MM.1S (cell line): Measurements from ENCODE around the gene ZNF763.

Experiments
- DNase-seq: peaks from one replicate; pipeline ENCODE4 v3.0.0-alpha.2; 2015
- H2AFZ ChIP-seq: fragments of 300-600 bp; sonication (generic); 2 replicates; pipeline ENCODE4 v1.6.0; 2016; ENCODE audit warnings: antibody characterized with exemption, low read length
- H3F3A ChIP-seq: fragments of 300-600 bp; sonication (generic); 2 replicates; pipeline ENCODE4 v1.6.1; 2016; ENCODE audit warnings: mild to moderate bottlenecking, antibody characterized with exemption, low read length, moderate library complexity, mixed read lengths; ENCODE audit not compliant: insufficient read depth
- H3K27ac ChIP-seq: fragments of 300-600 bp; sonication (generic); 2 replicates; pipeline ENCODE4 v1.5.1; 2016; ENCODE audit warnings: mild to moderate bottlenecking, low read length
- H3K27me3 ChIP-seq: fragments of 300-600 bp; sonication (generic); replicated peaks from 2 replicates; pipeline ENCODE4 v1.6.0; 2016; ENCODE audit warnings: low read length; ENCODE audit not compliant: insufficient read depth
- H3K36me3 ChIP-seq: fragments of 300-600 bp; sonication (generic); replicated peaks from 2 replicates; pipeline ENCODE4 v1.6.1; 2016; ENCODE audit warnings: mild to moderate bottlenecking, low read length, mixed read lengths; ENCODE audit not compliant: insufficient read depth
- H3K4me1 ChIP-seq: fragments of 300-600 bp; sonication (generic); 2 replicates; pipeline ENCODE4 v1.6.1; 2016; ENCODE audit warnings: low read length, mixed read lengths
- H3K4me2 ChIP-seq: fragments of 300-600 bp; sonication (generic); 2 replicates; pipeline ENCODE4 v1.6.0; 2016; ENCODE audit warnings: low read depth, low read length
- H3K4me3 ChIP-seq: fragments of 300-600 bp; sonication (generic); 2 replicates; pipeline ENCODE4 v1.5.1; 2016; ENCODE audit warnings: low read length, mixed read lengths
- H3K79me2 ChIP-seq: fragments of 300-600 bp; sonication (generic); 2 replicates; pipeline ENCODE4 v1.6.1; 2016; ENCODE audit warnings: mixed run types, low read length, mixed read lengths
- H3K9ac ChIP-seq: fragments of 300-600 bp; sonication (generic); 2 replicates; pipeline ENCODE4 v1.6.1; 2016; ENCODE audit warnings: low read length, mixed read lengths
- H3K9me2 ChIP-seq: fragments of 300-600 bp; sonication (generic); replicated peaks from 2 replicates; pipeline ENCODE4 v1.6.1; 2016; ENCODE audit warnings: mild to moderate bottlenecking, low read length, mixed read lengths; ENCODE audit not compliant: insufficient read depth
- H3K9me3 ChIP-seq: fragments of 300-600 bp; sonication (generic); replicated peaks from 2 replicates; pipeline ENCODE4 v1.6.1; 2016; ENCODE audit warnings: mild to moderate bottlenecking, low read length, mixed read lengths; ENCODE audit not compliant: insufficient read depth
- H4K20me1 ChIP-seq: fragments of 300-600 bp; sonication (generic); 2 replicates; pipeline ENCODE4 v1.6.1; 2016; ENCODE audit warnings: mild to moderate bottlenecking, low read length, moderate library complexity, mixed read lengths; ENCODE audit not compliant: insufficient read depth
- EZH2 ChIP-seq: fragments of 300-600 bp; sonication (generic); optimal IDR thresholded peaks from 2 replicates; pipeline ENCODE3; 2017; ENCODE audit warnings: low read depth, mild to moderate bottlenecking, antibody characterized with exemption, low read length, mixed read lengths
- EZH2phosphoT487 ChIP-seq: fragments of 300-600 bp; sonication (generic); IDR thresholded peaks from 2 replicates; pipeline ENCODE4 v1.6.1; 2018; ENCODE audit warnings: antibody characterized with exemption, low read length
- TF ChIP-seq, protein P1 (sequence below): fragments of 300-600 bp; sonication (generic); IDR thresholded peaks from 2 replicates; pipeline ENCODE4 v1.5.1; 2016; ENCODE audit warnings: antibody characterized with exemption, low read length, mixed read lengths

The ZNF763 gene

DNA sequence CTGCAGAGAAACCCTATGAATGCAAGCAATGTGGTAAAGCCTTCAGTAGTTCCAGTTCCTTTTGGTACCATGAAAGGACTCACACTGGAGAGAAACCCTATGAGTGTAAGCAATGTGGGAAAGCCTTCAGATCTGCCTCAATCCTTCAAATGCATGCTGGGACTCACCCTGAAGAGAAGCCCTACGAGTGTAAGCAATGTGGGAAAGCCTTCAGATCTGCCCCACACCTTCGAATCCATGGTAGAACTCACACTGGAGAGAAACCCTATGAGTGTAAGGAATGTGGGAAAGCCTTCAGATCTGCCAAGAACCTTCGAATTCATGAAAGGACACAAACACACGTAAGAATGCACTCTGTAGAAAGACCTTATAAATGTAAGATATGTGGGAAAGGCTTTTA is 14.7 kb downstream of the ZNF763 start:
- H3K9me3 ChIP-seq = no peaks in the 10 kb centered on the region
- no peak overlapping the region for H3K27ac ChIP-seq
- no peaks in the 10 kb centered on the region for H3K36me3 ChIP-seq
- no peaks in the 10 kb centered on the region for H3K9me2 ChIP-seq
- no peak overlapping the region for H2AFZ ChIP-seq
- no peak overlapping the region for H3K4me3 ChIP-seq
- H3K27me3 ChIP-seq = no peaks in the 10 kb centered on the region
- H3K4me1 ChIP-seq = no peaks in the 10 kb centered on the region
- no peak overlapping the region for H3K9ac ChIP-seq
- H3K79me2 ChIP-seq = no peaks in the 10 kb centered on the region
- no peaks in the 10 kb centered on the region for H4K20me1 ChIP-seq
- H3K4me2 ChIP-seq = no peak overlapping the region
- DNase-seq = no peak
- no peak for TF ChIP-seq EZH2
- no peak for TF ChIP-seq EZH2phosphoT487
- TF ChIP-seq, protein P1, sequence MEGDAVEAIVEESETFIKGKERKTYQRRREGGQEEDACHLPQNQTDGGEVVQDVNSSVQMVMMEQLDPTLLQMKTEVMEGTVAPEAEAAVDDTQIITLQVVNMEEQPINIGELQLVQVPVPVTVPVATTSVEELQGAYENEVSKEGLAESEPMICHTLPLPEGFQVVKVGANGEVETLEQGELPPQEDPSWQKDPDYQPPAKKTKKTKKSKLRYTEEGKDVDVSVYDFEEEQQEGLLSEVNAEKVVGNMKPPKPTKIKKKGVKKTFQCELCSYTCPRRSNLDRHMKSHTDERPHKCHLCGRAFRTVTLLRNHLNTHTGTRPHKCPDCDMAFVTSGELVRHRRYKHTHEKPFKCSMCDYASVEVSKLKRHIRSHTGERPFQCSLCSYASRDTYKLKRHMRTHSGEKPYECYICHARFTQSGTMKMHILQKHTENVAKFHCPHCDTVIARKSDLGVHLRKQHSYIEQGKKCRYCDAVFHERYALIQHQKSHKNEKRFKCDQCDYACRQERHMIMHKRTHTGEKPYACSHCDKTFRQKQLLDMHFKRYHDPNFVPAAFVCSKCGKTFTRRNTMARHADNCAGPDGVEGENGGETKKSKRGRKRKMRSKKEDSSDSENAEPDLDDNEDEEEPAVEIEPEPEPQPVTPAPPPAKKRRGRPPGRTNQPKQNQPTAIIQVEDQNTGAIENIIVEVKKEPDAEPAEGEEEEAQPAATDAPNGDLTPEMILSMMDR = no peak
- H3F3A ChIP-seq = no peaks in the 10 kb centered on the region

GRCh38 chr19:11982526-11982925 is 17.7 kb downstream of the ZNF763 start:
- Histone ChIP-seq H3K36me3 (no peaks in the 10 kb centered on the region), H3K9me2 (no peaks in the 10 kb centered on the region), H3K27ac (no peak overlapping the region), H3K9me3 (no peaks in the 10 kb centered on the region), H2AFZ (no peak overlapping the region), H3K4me3 (no peak overlapping the region), H3K9ac (no peak overlapping the region), H3K79me2 (no peaks in the 10 kb centered on the region), H3F3A (peaks cover under 1% of the 10 kb centered on the region), H3K4me2 (no peak overlapping the region), H3K27me3 (no peaks in the 10 kb centered on the region), H4K20me1 (no peaks in the 10 kb centered on the region), H3K4me1 (no peaks in the 10 kb centered on the region)
- no peak for TF ChIP-seq EZH2phosphoT487
- TF ChIP-seq, protein P1 = no peak
- no peak for DNase-seq

DNA sequence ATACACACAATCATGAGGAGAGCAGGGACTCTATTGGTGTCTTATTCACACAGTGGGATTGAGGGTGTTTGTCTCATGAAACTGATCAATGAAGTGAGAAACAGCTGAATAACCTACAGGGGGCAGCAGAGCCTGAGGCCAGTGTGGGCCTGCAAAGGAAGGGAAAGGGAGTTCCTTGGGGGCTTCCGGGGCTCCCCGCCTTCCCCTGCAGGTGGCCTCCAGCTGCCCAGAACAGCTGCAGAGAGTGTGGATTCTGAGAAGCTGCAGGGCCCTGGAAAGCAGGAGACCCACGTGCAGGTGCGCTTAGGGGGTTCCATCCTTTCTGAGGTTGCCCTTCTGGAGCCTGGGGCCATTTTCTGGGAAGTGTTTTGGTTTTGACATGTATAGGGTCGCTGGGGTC is 20.1 kb downstream of the ZNF763 start:
- no peak overlapping the region for H3K27ac ChIP-seq
- no peak for DNase-seq

More for the DNA sequence above, 20.1 kb downstream of the ZNF763 start:
- Histone ChIP-seq H3F3A (peaks cover 15% of the 10 kb centered on the region), H3K4me2 (no peak overlapping the region), H4K20me1 (no peaks in the 10 kb centered on the region), H3K9me3 (no peaks in the 10 kb centered on the region), H3K36me3 (no peaks in the 10 kb centered on the region), H3K4me1 (no peaks in the 10 kb centered on the region), H3K27me3 (no peaks in the 10 kb centered on the region), H3K79me2 (peaks cover 7% of the 10 kb centered on the region; the same call in 1 of the 2 replicates), H3K9me2 (no peaks in the 10 kb centered on the region), H3K4me3 (no peak overlapping the region), H2AFZ (no peak overlapping the region), H3K9ac (no peak overlapping the region)
- no peak for TF ChIP-seq EZH2phosphoT487
- TF ChIP-seq, protein P1 = peak; percentile 33
